GM19193 (cell line): Measurements from ENCODE around the gene ATP8A2.

Experiments used
- POLR2A ChIP-seq: IDR thresholded peaks from 4 replicates; pipeline ENCODE4 v1.6.1; 2011; ENCODE audit not compliant: insufficient read depth, insufficient read length; ENCODE audit errors: extremely low read depth

Gene ATP8A2

GRCh38 chr13:25775275-25775674, 403.5 kb downstream of the ATP8A2 start:
- TF ChIP-seq POLR2A = no peak

- TF ChIP-seq POLR2A = no peak
Measured at GRCh38 chr13:25775986-25776385, 404.2 kb downstream of the ATP8A2 start.

- TF ChIP-seq POLR2A = no peak
Measured at GRCh38 chr13:25776722-25777121, 404.9 kb downstream of the ATP8A2 start.

GRCh38 chr13:25777509-25777908, 405.7 kb downstream of the ATP8A2 start:
- TF ChIP-seq POLR2A = no peak

- TF ChIP-seq POLR2A = no peak
Measured at GRCh38 chr13:25778365-25778764, 406.6 kb downstream of the ATP8A2 start.

GRCh38 chr13:25778808-25779305, 407.1 kb downstream of the ATP8A2 start:
- TF ChIP-seq POLR2A = no peak

GRCh38 chr13:25783076-25783475, 411.3 kb downstream of the ATP8A2 start:
- TF ChIP-seq POLR2A = no peak

GRCh38 chr13:25783601-25784024, 411.8 kb downstream of the ATP8A2 start:
- TF ChIP-seq POLR2A = no peak

- TF ChIP-seq POLR2A = no peak
Measured at GRCh38 chr13:25784119-25784518, 412.3 kb downstream of the ATP8A2 start.

- TF ChIP-seq POLR2A = no peak
Measured at GRCh38 chr13:25795277-25795676, 423.5 kb downstream of the ATP8A2 start.

GRCh38 chr13:25796474-25796873, 424.7 kb downstream of the ATP8A2 start:
- TF ChIP-seq POLR2A = no peak

- TF ChIP-seq POLR2A = no peak
Measured at GRCh38 chr13:25798998-25799397, 427.2 kb downstream of the ATP8A2 start.

GRCh38 chr13:25800523-25800922, 428.7 kb downstream of the ATP8A2 start:
- TF ChIP-seq POLR2A = no peak

GRCh38 chr13:25802579-25802978, 430.8 kb downstream of the ATP8A2 start:
- TF ChIP-seq POLR2A = no peak

GRCh38 chr13:25803641-25804040, 431.9 kb downstream of the ATP8A2 start:
- TF ChIP-seq POLR2A = no peak

- TF ChIP-seq POLR2A = no peak
Measured at GRCh38 chr13:25806264-25806974, 434.6 kb downstream of the ATP8A2 start.
